Pulmonary artery endothelial cell (primary cell): ENCODE data around the gene KCNH5. TPM values are rescaled to one million over a fixed set of nuclear protein-coding genes. Genes with fewer than 3 reads are reported as not detected.
"Not testable (repeated sequence)": the region's sequence is repeated elsewhere in the genome, so short reads cannot be mapped to it uniquely, and the experiment has no call there.

Source experiments
- DNase-seq: peaks from one replicate; pipeline ENCODE4 v3.0.0-alpha.2; 2011; ENCODE audit warnings: low read depth, low spot score
- total RNA-seq: library from RNA; depleted of rRNA; stranded (reverse); fragments of >200 nt; gene quantifications from 2 replicates; pipeline ENCODE4 v1.2.3, GENCODE V29; 2014

KCNH5 gene
- total RNA-seq, 1 donor from 2014 or later: not detected

DNA sequence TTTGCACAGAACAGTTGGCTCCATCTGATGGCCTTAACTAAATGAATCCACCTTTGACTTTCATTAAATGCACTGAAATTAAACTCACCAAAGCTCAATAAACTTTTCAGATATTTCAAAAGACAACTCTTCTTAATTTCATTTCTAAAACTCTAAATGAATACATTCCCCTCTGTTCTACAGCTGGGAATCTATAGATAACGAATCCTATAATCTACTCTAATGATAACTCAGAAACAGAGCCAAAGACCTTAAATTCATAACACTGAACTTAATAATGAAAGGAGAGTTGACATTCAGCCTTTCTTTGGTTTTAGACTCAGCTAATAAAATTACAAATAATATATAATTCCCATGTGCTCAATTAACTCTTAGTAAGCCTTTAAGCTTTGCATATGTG is 150.5 kb downstream of the KCNH5 start:
- DNase-seq: no peak

DNA sequence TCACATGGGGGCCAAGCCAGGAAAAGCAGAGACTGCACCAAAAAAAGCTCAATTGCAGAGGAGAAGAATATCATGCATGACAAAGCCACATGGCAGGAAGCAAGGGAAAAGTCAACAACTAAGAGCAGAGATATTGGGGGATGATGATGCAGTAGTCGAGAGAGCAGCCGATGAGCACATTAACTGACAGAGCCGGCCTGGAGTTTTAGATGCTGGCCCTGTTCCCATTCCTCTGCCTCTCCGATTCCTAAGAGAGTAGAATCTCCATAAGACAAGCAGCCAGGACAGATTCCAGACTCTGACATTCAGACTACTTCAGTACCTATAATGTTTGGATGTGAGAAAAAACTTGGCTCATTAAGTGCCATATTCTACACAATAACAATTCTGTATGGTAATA is 155.9 kb downstream of the KCNH5 start:
- no peak for DNase-seq

DNA sequence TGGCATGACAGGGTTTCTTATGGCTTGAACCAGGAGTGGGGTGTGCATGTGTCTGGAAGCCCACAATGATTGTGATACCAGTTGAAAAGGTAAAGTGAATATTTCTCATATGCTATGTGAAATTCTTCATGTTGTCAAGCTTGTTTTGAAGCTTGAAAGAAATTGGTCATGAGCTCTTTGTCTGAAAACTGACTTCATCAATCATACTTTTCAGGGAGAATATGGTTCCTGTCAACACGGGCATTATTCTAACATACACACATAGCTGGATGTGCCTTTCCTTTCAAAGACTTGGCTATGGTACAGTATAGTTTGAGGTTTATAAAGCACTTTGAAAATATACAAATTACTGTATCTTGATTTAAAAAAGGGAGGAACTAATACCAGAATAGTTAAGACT is 158.8 kb downstream of the KCNH5 start:
- no peak for DNase-seq

DNA sequence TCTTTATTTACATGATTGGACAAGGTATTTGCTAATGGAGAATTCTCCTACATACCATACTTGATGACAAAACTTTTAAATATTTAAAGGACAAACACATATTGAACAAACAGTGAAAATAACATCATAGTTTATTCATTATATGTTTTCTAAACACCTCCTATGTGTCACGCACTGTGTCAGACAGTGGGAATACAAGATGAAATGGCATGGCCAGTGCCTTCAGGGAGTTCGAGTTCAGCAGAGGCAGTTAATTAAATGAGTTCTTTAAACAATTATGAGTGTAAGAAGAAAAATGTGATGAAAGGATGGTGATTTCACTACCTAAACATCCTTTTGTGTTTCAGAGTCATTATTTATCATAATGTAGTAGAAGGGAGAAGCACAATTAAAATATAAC is 159.8 kb downstream of the KCNH5 start:
- no peak for DNase-seq

DNA sequence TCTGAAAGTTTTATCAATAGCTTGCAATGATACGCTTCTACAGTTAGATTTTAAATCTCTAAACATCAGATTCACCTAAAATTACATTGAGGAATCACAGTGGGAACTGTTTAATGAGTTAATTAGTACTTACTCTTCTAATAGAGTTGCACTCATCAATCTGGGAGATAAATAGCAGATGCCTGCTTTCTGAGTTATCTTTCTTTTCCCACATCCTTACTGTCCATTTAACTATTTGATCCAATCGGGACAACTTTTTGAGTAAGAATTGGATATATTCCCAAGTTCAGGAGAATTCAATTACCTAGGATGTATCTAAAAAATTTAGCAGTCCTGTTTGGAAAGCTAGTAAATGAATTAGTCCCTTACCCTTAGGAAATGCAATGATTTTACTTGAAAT is 162.3 kb downstream of the KCNH5 start:
- no peak for DNase-seq

DNA sequence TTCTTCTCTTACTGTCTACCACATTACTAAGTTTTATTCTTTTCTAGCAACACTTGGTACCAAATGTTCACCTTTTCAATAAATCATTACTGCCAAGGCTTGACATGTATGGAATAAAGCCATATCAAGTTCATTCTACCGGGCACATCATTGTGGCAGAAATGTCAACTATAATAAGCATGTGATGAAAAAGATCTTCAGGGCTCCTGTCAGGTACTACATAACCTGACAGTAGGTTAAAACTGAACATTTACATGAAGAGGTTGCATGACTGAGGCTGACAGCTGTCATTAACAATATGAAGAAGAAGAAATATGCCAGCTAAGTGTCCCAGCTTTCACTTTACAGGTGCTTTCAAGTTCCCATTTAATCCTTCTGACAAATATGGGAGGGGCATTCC is 178.9 kb downstream of the KCNH5 start:
- DNase-seq: no peak

DNA sequence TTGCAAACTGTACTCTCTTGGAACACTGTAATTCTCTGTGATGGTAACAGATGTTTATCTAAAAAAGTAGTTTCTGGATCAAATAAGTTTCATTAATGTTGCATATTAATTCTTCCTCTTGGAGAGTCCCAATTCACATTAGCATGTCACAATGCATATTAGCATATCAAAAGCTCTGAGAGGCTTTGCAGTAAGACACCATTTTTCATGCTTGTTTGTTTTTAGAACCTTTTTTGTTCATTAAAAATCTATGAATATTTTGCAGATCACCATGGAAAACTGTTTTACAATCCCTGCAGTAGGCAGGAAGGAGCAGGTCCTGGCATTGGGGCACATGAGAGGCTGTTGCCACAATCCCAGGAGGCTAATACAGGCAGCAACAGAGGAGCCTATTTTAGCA is 180.7 kb downstream of the KCNH5 start:
- no peak for DNase-seq

DNA sequence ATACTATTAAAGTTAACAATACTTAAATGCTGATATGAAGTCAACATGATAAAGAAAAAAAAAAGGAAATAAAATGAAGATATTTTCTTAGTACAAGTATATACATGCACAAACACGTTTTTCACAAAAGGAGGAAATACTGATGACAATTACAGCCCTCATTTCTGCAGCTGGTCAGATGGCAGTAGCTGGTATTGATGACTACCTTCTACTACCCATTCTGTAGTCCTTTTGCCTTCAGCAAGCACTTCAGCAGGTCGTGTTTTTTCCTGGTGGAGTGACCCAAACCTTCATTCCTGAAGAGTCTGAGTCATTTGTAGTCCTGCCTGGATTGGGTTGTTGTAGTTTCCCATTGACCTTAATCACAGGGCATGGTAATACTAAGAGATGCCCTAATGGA is 187.2 kb downstream of the KCNH5 start:
- DNase-seq: not testable (repeated sequence)

DNA sequence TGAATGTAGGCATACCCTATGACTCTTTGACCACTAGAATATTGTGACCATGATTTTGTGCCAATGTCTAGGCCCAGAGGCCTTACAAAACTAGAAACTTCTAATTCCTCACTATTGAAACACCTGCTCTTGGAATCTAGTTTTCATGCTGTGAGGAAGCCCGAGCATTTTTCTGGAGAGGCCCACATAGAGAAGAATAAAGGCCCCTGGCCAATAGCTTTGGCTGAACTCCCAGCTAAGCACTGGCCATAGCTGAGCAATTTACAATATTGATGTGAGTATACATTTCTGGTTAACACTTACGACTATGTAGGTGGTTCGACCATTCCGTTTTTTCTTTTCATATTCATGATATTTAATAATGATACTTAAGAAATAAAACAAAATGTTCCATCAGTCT is 190.3 kb downstream of the KCNH5 start:
- no peak for DNase-seq

DNA sequence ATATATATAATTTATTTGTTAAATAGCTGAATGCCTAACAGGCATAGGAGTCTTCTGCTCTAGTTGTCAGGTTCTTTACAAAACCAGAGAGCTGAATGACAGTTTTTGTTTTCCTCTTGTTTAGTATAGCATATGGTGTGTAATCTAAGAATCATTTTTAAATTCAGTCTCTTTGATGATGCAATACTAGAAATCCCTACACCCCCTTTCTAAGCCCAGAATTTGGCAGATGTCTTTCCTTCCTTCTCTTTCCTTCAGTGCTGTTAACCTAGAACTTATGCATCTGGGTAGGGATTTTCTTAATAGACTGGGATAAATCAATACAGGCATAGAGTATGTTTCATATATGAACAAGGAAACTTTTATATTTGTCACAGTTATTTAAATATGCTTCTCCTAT is 198.1 kb downstream of the KCNH5 start:
- DNase-seq: no peak

DNA sequence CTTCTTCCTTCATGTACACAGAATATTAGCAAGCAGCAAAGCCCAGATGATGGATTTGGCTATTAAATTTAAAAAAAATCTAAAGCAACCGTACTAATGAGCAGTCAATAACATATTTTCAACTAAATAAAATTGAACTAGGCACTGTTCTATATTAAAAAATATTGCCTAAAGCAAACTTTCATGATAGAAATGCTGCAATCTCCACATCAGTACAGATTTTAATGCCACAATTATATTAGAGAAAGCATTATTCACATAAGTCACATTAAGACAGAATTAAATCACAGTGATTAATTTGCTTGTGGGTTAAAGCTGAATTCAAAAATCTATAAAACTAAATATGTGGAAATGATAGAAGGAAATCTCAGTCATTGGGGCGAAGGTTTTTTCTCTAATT is 200.7 kb downstream of the KCNH5 start:
- DNase-seq: no peak

DNA sequence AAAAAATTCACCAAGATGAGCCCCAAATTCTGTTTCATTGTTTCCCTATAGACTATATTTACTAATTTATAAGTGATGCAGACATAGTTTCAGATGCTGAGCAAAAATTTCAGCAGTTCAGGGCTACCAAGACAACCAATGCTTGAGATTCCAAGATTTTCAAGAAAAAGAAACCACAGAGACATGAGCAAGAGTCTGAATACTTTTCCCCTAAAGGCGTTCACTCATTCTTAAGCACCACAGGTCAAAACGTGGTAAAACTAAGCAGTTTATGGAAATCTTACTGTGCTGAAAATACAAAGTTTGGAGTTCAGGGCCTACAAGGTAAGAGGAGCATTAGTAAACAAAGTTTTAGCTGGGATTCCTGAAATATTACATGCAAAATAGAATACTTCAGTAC is 221.2 kb downstream of the KCNH5 start:
- DNase-seq: no peak

DNA sequence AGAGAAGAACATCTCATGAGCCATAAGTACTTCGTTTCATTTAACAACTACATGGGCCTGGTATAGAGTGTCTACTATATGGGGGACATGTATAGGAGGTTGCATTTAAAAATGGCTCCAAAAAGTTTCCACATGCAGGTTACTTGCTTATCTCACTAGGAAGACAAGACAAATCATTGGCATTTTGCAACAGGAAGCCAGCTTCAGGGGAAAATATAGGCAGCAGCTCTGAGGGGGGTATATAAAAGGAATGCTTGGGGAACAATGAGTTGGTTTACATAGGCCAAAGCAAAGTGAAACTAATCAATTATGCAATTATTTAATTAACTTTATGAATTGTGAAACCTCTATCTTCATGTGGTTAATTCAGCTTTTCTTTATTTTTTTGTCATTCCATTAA is 225.3 kb downstream of the KCNH5 start:
- no peak for DNase-seq

DNA sequence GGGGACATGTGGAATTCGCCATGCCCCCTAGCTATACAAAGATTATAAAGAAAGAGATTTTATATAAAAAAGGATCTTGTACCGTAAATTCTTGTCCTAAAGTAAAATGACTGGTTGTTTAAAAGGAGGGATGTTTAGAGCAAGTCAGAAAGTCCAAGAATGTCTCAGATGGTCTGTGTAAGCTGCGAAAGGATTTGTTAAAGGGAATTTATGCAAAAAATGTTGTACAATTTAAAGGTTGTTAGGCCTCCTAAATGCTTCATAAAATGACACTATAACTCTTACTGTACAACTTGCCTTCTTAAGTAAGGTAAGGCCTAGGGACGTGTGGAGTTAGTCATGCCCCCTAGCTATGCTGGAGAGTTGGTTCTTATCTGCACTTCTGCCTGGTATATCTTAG is 237.6 kb downstream of the KCNH5 start:
- DNase-seq: no peak

DNA sequence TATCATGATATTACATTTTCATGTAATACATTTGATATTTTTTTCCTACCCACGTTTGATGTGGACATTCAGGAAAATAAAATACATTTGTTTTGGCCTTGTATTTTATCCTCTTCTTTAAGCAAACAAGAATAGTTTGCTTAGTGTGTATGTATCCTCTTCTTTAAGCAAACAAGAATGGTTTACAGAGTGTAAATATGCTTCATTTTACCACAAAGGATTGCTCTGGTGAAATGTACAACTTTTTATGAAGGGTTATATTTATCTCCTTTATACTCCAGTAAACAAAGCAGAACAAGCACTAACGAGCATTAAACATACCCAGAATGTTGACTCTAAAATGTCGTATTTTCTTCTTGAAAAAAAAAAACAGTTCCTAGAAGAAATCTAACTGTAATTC is 244.7 kb downstream of the KCNH5 start:
- DNase-seq: no peak

DNA sequence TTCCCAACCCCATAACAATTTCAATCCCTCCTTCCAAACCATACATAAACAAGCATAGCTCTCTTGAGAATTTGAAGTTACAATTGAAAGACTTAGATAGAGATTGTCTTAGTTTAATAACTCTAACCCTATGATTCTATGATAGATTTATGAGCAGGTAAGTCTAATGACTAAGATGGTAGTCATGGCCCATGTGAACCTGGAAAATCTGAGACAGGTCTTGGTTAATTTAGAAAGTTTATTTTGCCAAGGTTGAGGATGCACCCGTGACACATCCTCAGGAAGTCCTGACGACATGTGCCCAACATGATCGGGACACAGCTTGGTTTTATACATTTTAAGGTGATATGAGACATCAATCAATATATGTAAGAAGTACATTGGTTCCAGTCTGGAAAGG is 248.8 kb downstream of the KCNH5 start:
- DNase-seq: no peak

DNA sequence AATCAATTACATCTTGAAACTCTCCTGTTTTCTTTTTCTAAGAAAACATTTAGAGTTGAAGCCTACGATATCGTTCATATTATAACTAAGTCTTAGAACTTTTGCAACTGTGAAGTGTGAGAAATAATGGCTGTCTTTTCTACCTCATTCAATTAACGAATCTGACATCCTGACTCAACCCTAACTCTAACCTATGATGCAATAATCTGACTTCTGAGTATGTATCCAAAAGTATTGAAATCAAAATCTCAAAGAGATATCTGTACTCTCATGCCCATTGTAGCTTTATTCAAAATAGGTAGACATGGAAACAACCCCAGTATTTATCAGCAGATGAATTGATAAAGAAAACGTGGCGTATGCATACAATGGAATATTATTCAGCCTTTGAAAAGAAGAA is 252.7 kb downstream of the KCNH5 start:
- no peak for DNase-seq

DNA sequence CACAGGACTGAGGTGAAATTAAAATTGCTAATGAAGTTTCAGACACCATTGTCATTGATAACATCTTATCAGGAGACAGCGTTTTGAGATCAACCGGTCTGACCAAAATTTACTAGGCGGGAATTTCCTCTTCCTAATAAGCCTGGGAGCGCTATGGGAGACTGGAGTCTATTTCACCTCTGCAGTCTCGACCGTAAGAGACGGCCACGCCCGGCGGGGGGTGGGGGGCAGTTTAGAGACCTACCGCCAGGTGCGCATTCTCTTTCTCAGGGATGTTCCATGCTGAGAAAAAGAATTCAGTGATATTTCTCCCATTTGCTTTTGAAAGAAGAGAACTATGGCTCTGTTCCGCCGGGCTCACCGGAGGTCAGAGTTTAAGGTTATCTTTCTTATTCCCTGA is 263.9 kb downstream of the KCNH5 start:
- DNase-seq: not testable (repeated sequence)

DNA sequence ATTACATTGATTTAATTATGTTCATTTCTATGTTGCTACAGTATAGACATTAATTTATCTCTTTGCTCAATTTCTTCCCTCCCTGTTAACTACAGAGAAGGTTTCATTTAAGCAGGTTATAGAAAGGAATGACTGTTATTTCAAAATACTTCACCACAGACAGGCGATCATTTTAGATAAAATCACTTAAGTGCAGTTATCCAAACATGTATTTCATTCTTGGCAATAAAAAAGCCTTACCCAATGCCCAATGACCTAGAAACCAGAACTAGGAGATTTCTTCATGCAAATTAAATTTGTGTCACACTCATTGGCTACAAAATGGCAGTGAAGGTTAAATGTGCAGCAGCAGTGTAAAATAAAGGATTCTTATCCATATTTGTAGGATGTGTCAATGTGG is 266.4 kb downstream of the KCNH5 start:
- no peak for DNase-seq

DNA sequence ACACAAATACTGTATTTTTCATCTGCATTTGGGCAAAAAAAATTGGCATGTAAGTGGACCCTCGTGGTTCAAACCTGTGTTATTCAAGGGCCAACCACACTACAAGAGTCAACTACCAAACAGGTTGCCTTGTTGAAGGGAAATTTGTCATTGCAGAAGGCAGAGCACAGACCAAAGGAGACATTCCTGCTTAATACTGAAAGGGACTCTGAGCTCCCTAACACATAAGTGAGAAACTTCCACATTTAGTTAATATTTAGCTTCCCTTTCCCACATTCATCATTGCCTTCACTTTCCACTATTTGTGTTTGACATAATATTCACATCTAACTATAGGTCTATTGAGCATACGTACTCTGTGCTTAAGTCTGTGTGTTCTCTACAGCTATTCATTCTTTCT is 266.9 kb downstream of the KCNH5 start:
- no peak for DNase-seq

DNA sequence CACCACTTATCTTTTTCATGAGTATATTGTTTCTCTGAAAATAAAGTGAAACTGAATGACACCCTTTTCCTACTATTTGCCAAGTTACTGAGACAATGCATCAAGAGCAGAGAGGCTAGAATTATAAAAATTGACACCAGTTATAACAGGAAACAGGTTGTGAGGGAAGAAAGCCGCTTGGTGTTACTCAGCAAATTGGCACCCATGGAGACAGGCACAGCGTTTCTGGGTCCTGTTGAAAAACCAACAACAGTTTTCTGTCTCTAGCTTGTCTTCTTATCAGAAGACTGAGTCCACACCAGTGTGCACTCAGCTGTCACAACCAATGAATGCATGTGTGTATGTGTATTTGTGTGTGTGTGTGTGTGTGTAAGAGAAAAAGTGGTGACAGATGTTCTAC is 267.7 kb downstream of the KCNH5 start:
- no peak for DNase-seq

DNA sequence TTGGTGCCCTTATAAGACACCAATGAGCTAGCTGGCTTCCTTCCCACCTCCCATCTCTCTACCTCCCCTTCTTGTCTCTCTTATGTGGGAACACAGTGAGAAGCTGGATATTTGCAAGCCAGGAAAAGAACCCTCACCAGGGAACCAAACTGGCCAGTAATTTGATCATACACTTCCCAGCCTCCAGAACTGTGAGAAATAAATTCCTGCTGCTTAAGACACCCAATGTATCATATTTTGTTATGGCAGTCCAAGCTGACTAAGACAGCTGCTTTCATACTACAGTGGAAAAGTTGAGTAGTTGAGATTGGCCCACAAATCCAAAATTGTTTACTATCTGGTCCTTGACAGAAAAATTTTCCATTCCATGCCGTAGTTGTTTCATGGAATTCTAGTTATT is 269.0 kb downstream of the KCNH5 start:
- DNase-seq: no peak

DNA sequence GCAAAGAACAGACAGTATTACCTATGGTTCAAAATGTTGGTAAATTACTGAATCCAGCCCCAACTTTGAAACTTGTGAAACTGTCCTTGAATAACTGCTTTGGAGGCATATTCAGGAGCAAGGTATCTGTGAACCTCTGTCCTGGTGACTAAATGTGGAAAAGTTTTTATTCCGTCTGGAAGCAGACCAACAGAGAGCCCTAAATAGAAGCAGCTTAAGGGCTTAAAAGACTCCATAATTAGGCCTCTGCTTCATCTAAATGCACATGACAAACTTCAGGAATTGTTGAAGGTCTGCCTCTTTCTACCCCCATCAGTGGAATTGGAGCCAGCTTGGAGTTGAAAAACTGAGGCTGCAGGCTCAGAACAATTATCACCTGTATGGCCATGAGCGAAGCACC is 276.5 kb downstream of the KCNH5 start:
- no peak for DNase-seq

DNA sequence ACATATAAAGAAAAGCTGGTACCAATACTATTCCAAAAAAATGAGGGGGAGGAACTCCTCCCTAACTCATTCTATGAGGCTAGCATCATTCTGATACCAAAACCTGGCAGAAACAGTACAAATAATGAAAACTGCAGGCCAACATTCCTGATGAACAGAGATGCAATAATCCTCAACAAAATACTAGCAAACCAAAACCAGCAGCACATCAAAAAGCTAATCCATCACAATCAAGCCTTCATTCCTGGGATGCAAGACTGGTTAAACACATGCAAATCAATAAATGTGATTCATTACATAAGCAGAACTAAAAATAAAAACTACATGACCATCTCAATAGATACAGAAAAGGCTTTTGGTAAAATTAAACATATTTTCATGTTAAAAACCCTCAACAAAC is 281.3 kb downstream of the KCNH5 start:
- no peak for DNase-seq

DNA sequence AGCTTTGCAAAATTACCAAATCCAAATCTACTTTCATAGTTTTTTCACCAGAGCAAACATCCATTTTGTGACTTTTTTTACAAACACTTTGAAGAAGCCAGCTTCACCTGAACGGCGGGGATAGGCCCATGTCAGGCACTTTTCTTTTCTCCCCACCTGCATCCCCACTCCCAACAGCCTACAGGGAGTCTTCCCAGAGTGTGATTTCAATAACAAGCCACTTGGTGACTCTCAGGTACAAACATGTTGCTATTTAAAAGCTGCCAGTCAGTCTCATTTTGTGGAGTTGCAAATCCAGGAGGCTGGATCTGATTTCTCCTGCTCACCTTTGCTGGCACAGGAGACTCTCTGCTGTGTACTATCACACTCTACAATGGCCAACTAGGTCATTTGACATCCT is 285.5 kb downstream of the KCNH5 start:
- no peak for DNase-seq
